Measurements from ENCODE around the gene TRNP1.

- TF ChIP-seq CTCF (IDR thresholded peaks at IDR 0.05 in 2 of 3, conservative IDR thresholded peaks at IDR 0.05 in 1 of 3; ENCODE audit: control insufficient read depth in 2 of 3, extremely low read depth in 1 of 3, insufficient read depth in 1 of 3, low read depth in 3 of 3, low read length in 3 of 3) (no peak), SRF (IDR thresholded peaks at IDR 0.05; ENCODE audit: low read depth in 2 of 2, low read length in 2 of 2) (no peak), SIN3A (IDR thresholded peaks at IDR 0.05; ENCODE audit: low read depth, low read length) (no peak), EZH2 (IDR thresholded peaks at IDR 0.05; ENCODE audit: borderline replicate concordance, control insufficient read depth, low read depth, low read length) (no peak), FOS (IDR thresholded peaks at IDR 0.05; ENCODE audit: borderline replicate concordance, extremely low read depth, insufficient read length) (no peak), TCF7 (IDR thresholded peaks at IDR 0.05; ENCODE audit: borderline replicate concordance) (no peak), RAD21 (IDR thresholded peaks at IDR 0.05; ENCODE audit: insufficient read depth, low read depth, low read length) (no peak)
Measured at GRCh38 chr1:27026621-27027574, 33.4 kb downstream of the TRNP1 start.

All from GM12878 (cell line).